K562 treated with DMSO at 1 percent for 24 hours (cell line): ENCODE measurements around the gene NOVA2. TPM values are rescaled to one million over a fixed set of nuclear protein-coding genes. Genes with fewer than 3 reads are reported as not detected.

Experiments
- total RNA-seq: library from RNA; unstranded; fragments of 300-600 nt; gene quantifications from 2 replicates; pipeline ENCODE4 v1.2.3, GENCODE V29; 2022; ENCODE audit warnings: low read depth; ENCODE audit not compliant: insufficient read depth

NOVA2 gene
- total RNA-seq = 0.05 TPM in 1 of 2 replicates, not detected in the other

DNA sequence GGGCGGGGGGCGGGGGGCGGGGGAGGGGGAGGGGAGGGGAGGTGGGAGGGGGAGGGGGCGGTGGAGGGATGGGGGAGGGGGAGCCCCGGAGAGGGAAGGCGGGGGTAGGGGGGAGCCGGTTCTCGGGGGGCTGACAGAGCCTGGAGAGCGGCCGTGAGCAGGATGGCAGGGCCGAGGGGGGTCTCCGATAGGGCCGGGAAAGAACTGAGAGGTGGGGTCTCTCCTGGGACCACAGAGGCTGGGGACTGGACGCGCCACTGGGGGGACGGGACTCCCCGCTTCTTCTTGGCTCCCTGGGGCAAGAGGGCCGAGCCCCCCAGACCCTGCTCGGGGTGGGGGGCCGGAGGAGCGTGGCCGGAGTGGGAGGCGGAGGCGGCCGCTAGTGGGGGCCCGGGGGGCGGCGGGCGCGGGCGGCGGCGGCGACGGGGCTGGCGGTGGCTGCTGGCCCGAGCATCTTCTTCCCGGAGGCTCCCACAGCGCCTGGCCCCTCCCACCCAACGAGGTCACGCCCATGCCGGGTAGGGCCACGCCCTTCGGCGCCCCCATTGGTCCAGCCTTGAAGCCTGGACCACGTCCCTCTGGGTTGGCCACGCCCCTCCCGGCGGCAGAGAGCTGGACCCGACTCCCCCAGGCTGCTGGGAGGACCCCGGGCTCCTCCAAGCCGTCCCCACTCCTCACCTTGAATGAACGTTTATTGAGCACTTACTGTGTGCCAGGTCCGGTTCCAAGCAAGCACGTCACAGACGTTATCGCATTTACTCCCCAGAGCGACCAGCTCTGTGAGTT is at the start of gene NOVA2:
NOVA2 (minus strand) TSS at position 313 of the 786 bp plus-strand sequence. CDS start 514 bp downstream, outside the sequence.

GRCh38 chr19:46022431-46023310 is 49.0 kb upstream of the NOVA2 start, which contains the start of gene PGLYRP1:
PGLYRP1 (minus strand) TSS chr19:46023053; CDS start chr19:46023021, 32 bp downstream.

DNA sequence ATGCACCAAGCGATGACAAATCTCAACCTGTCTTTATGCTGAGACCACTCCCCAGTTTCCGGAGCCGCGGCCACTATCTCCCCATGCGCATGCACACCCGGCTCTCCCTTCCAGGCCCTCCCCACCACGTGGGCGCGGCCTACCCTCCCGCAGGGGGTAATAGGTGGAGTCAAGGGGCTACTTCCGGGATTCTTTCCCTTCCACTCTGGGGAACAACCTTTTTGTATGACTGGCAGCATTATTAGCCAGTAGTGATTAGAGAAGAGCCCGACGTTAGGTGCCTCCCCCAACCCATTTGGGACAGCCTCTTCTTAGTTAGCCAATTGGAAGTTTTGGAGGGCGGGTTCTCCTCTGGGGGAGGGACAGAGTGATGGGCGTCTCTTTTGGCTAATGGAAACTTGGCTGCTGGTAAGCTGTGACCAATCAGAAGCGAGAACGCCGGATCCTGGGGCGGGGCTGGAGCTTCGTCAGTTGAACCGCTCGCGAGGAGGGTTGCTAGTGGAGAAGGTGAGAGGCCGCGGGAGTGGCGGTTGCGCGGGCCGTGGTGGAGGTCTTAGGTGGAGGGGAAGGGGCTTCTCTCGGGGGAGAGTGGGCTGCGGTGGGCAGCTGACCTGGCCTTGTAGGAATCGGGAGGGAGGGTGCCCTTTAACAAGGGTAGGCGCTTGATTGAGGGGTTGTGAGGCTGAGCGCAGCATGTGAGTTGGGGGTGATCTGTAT is 21.5 kb upstream of the NOVA2 start, which contains the start of gene CCDC61:
CCDC61 (plus strand) TSS at position 470 of the 717 bp plus-strand sequence. CDS start 7,552 bp downstream, outside the sequence.

GRCh38 chr19:45913874-45914830 is 59.5 kb downstream of the NOVA2 start, which contains the start of gene NANOS2:
NANOS2 (minus strand) TSS chr19:45914778; CDS start chr19:45914693, 85 bp downstream.

DNA sequence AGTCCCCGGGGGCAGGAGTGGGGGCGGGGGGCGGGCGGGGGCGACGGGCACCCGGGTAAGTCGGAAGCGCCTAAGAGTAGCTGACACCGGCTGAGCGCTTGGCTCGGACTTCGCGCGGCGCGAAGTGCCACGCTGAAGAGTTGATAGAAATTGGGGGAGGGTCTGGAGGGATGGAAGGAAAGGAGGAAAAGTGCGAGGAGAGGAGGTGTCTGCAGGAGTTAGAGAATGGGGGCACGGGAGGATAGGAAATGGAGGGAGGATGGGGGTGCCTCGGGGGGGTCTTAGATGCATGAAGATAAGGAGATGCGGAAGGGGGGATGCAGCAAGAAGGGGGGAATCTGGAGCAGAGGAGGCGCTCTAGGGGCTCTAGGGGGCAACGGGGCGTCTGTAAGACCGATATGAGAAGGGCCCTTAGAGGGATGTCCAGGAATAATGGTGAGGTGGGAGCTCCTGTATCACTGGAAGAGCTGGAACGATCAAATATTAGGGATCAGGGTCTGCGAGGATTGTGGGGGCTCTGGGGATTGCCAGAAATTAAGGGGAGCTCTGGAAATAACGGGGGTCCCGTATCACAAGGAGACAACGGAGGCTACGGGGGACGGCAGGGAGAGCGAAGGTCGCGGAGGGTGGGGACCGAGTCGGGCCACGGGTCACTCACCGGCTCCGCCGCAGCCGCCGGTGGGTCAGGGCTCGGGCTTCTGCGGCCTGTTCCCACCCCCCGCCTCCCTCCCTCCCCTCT is 71.6 kb downstream of the NOVA2 start, which contains the start of gene MYPOP:
MYPOP (minus strand) TSS at position 702 of the 739 bp plus-strand sequence. CDS start 840 bp downstream, outside the sequence.

GRCh38 chr19:45885556-45886426 is 87.9 kb downstream of the NOVA2 start, which contains the start of gene IRF2BP1:
IRF2BP1 (minus strand) TSS chr19:45886141; CDS start chr19:45885774, 367 bp downstream.

Other genes with a start within 250 kb of the NOVA2 start
- 23.2 and 27.5 TPM in 2 replicates for gene FBXO46, start 243.0 kb downstream of the NOVA2 start, total RNA-seq
- 1.7 and 2.8 TPM in 2 replicates for gene MEIOSIN, start 240.4 kb downstream of the NOVA2 start, total RNA-seq
- gene SIX5, start 204.6 kb downstream of the NOVA2 start, total RNA-seq = 32.2 and 42.2 TPM in 2 replicates
- 66.7 and 71.9 TPM in 2 replicates for gene DMPK, start 191.4 kb downstream of the NOVA2 start, total RNA-seq
- 48.1 and 53.1 TPM in 2 replicates for gene DMWD, start 181.0 kb downstream of the NOVA2 start, total RNA-seq
- gene RSPH6A, start 158.6 kb downstream of the NOVA2 start, total RNA-seq = 0.36 TPM in 1 of 2 replicates, not detected in the other
- gene SYMPK, start 110.7 kb downstream of the NOVA2 start, total RNA-seq = 87.3 and 96.3 TPM in 2 replicates
- gene FOXA3, start 109.5 kb downstream of the NOVA2 start, total RNA-seq = 9.5 TPM in 2 replicates
- 80.4 and 83.3 TPM in 2 replicates for gene IRF2BP1, start 87.7 kb downstream of the NOVA2 start, total RNA-seq
- 11.8 and 15.2 TPM in 2 replicates for gene MYPOP, start 71.3 kb downstream of the NOVA2 start, total RNA-seq
- not detected in 2 replicates for gene NANOS2, start 59.1 kb downstream of the NOVA2 start, total RNA-seq
- gene CCDC61, start 21.6 kb upstream of the NOVA2 start, total RNA-seq = 12.7 and 12.8 TPM in 2 replicates
- gene PGLYRP1, start 49.2 kb upstream of the NOVA2 start, total RNA-seq = not detected in 2 replicates
- not detected in 2 replicates for gene IGFL4, start 67.1 kb upstream of the NOVA2 start, total RNA-seq
- not detected in 2 replicates for gene IGFL3, start 150.8 kb upstream of the NOVA2 start, total RNA-seq
- gene IGFL2, start 174.4 kb upstream of the NOVA2 start, total RNA-seq = 11.4 and 16.7 TPM in 2 replicates